Kidney epithelial cell (primary cell): ENCODE results near the gene MAN2A1. TPM values are rescaled to one million over a fixed set of nuclear protein-coding genes. Genes with fewer than 3 reads are reported as not detected.
A peak's percentile ranks its signal among the peaks of the same experiment; 100 is the strongest.

ENCODE experiments used
- DNase-seq: peaks from one replicate; pipeline ENCODE4 v3.0.0-alpha.2; 2010; ENCODE audit warnings: low read depth
- H3K27me3 ChIP-seq: 2 replicates; pipeline ENCODE4 v1.6.0; 2011; ENCODE audit warnings: low read length; ENCODE audit not compliant: control insufficient read depth, insufficient read depth
- H3K36me3 ChIP-seq: 2 replicates; pipeline ENCODE4 v1.5.1; 2011; ENCODE audit warnings: low read length; ENCODE audit not compliant: control insufficient read depth, insufficient read depth
- H3K4me3 ChIP-seq: 2 replicates; pipeline ENCODE4 v1.5.1; 2011; ENCODE audit warnings: low read depth, mild to moderate bottlenecking, control low read depth, low read length
- total RNA-seq: library from RNA; depleted of rRNA; stranded (reverse); fragments of >200 nt; gene quantifications from 2 replicates; pipeline ENCODE4 v1.2.3, GENCODE V29; 2015
- TF ChIP-seq, protein P1 (sequence below): IDR thresholded peaks from 2 replicates; pipeline ENCODE4 v1.5.1; 2011; ENCODE audit warnings: mild to moderate bottlenecking, moderate library complexity, low read length, control low read depth, inconsistent platforms; ENCODE audit not compliant: insufficient read depth, poor library complexity, severe bottlenecking

The MAN2A1 gene
- total RNA-seq, 1 donor from 2014 or later, result 53.1 TPM

DNA sequence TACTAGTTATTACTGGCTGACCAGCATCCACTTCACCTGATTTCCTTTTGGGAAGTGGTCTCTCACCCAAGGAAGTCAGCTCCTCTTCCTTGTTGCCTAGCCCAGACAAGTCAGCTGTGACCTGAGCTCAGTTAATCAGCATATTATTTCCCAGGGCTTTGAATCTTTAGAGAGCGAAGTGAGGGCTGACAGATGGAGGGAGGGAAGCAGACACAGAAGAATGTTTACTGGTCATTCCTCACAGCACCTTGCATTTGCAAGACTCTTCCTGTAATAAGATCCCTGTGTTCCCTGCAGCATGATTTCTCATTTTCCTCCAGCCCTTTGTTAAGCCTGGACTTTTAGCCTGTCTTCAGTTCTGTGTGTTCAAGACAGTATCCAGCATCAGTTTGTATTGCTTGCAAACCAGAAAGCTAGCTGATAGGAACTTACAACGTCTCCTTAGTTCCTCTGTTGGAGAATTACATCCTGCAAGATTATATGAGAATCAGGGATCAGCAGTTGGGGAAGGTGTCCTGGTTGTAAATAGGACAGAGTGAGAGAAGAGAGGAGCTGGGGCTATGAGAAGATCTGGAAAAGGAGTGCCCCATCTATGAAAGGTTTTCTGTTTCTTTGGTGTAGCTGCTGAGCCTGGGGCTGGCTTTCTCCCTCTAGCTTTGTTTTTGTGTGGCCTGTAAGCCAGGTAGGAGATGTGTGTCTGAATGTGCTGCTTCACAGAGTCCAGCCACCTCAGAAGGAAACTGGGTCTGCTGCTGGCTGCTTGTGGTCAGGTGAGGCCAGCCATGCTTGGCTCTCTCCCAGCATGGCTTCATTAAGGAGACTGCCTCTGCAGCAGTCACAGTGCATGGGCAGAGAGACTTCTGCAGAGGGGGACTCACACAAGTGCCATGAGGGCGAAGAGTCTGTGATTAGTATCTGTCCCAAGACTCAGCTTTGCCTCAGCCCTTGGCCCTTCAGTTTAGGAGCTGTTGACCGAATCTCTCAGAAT lies 50.3 kb downstream of the MAN2A1 start:
- H3K4me3 ChIP-seq, result no peak overlapping the region

DNA sequence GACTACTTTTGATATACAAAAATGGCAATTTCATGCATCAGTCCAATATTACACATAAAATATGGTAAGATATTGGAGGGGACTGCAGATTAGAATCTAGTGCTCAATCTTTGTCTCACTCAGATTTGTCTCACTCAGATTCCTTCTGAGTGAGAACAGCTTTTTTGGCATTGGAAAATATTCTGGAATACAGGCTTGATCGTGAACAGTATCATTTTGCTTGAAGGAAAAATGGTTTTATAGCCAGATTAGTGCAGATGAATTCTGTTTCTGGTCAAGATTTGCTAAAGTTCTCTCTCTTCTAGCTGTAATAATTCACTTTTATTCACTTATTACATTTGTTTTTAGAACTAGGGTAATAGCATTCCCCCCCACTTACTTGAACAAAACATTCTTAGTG lies 51.2 kb downstream of the MAN2A1 start:
- TF ChIP-seq, protein P1, sequence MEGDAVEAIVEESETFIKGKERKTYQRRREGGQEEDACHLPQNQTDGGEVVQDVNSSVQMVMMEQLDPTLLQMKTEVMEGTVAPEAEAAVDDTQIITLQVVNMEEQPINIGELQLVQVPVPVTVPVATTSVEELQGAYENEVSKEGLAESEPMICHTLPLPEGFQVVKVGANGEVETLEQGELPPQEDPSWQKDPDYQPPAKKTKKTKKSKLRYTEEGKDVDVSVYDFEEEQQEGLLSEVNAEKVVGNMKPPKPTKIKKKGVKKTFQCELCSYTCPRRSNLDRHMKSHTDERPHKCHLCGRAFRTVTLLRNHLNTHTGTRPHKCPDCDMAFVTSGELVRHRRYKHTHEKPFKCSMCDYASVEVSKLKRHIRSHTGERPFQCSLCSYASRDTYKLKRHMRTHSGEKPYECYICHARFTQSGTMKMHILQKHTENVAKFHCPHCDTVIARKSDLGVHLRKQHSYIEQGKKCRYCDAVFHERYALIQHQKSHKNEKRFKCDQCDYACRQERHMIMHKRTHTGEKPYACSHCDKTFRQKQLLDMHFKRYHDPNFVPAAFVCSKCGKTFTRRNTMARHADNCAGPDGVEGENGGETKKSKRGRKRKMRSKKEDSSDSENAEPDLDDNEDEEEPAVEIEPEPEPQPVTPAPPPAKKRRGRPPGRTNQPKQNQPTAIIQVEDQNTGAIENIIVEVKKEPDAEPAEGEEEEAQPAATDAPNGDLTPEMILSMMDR, result no peak
- no peak for DNase-seq
- H3K4me3 ChIP-seq, result no peak overlapping the region
- no peaks in the 10 kb centered on the region for H3K27me3 ChIP-seq
- no peaks in the 10 kb centered on the region for H3K36me3 ChIP-seq

More for the DNA sequence above, 50.3 kb downstream of the MAN2A1 start:
- H3K27me3 ChIP-seq, result no peaks in the 10 kb centered on the region
- TF ChIP-seq, protein P1, result no peak
- H3K36me3 ChIP-seq, result no peaks in the 10 kb centered on the region
- peak; percentile 61 for DNase-seq

DNA sequence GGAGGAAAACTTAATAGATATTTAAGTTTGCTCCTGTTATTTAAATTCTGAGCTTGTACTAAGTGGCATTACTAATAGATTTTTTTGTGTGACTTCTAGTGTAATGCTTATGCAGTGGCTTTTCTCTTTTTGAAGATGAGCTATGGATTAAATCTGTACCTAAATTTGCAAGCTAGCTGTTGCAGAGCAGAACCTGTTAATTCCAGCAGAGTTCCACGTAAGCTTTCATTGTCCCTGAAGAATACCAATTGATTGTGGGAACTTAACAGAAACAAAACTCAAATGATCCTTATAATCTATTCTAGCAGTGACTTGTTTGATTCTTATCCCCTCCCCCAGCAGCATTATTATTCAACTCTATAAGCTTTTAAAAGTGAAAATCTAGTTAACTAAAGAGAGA lies 51.7 kb downstream of the MAN2A1 start:
- TF ChIP-seq, protein P1, result no peak
- Histone ChIP-seq H3K27me3 (no peaks in the 10 kb centered on the region), H3K4me3 (no peak overlapping the region), H3K36me3 (no peaks in the 10 kb centered on the region)
- no peak for DNase-seq

DNA sequence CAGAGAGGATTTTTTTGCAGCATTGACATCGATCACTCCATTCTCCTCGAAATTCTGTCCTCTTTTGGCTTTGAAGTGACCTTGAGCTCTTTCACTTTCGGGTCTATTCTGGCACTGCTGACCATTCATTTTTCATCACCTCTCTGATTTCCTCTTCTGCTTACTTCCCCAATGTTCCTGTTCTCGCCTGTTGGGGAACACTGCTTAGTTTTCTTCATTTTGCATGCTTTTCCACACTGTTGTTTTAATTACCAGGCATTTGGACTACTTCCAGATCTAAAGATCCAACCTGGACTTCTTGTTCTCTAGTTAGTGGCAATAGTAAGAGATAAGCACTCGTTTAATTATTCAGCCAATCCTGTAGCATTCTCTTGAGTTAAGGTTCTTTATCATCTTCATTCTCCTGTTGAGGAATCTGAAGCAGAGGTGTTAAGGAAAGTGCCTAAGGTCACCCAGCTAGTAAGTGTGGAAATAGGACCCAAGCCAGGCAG lies 53.4 kb downstream of the MAN2A1 start:
- no peak for DNase-seq

DNA sequence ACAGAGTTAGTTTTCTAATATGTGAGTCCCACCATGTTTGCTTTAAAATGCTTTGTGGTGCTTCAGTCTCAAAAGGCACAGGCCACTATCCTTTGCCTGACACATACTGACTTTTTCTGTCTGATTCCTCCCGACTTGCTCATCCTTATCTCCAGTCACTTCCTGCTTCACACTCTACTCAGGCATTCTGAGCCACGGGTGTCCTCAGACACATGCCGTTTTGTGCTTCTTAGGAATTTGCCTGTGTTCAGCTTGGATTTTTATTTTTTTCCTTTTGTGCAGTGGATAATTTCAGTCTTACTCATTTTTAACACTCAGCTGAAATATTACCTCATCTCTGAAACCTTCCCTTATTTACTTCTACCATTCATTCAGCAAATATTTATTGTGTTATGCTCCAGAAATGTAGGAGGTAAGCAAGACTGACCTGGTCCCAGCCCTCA lies 54.1 kb downstream of the MAN2A1 start:
- peak; percentile 72 for DNase-seq
- Histone ChIP-seq H3K36me3 (no peaks in the 10 kb centered on the region), H3K27me3 (no peaks in the 10 kb centered on the region), H3K4me3 (no peak overlapping the region)
- TF ChIP-seq, protein P1, result no peak

More for the DNA sequence above, 53.4 kb downstream of the MAN2A1 start:
- H3K36me3 ChIP-seq, result no peaks in the 10 kb centered on the region
- H3K4me3 ChIP-seq, result no peak overlapping the region
- H3K27me3 ChIP-seq, result no peaks in the 10 kb centered on the region
- TF ChIP-seq, protein P1, result no peak

DNA sequence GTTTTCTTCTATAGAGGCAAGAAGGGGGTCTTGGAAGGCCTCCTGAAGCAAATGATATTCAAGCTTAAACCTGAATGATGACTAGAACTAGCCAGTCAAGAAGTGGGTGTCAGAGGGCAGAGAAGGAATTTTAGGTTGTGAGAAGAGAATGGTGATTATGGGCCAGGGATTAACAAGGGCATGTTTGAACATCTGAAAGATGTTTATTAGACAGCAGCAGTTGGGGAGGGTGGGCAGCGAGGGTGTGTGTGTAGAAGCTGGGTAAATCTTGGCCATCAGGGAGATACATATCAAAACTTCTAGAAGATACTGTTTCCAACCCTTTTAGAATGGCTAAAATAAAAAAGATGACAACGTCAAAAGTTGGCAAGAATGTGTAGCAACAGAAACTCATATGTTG lies 54.5 kb downstream of the MAN2A1 start:
- Histone ChIP-seq H3K27me3 (no peaks in the 10 kb centered on the region), H3K4me3 (no peak overlapping the region), H3K36me3 (no peaks in the 10 kb centered on the region)
- no peak for DNase-seq
- TF ChIP-seq, protein P1, result no peak
